Neural cell (in vitro differentiated cells): Measurements from ENCODE around the gene TAF11L2. TPM values are rescaled to one million over a fixed set of nuclear protein-coding genes. Genes with fewer than 3 reads are reported as not detected.
"Not testable (repeated sequence)": the region's sequence is repeated elsewhere in the genome, so short reads cannot be mapped to it uniquely, and the experiment has no call there.

Experiments used
- H2AFZ ChIP-seq: fragments of 200-600, 300-800 bp; sonication (generic), shearing (Covaris generic); 2 replicates; pipeline ENCODE4 v1.6.0; 2014; ENCODE audit warnings: low read depth, mild to moderate bottlenecking, antibody characterized with exemption, low read length, moderate library complexity
- H3F3A ChIP-seq: fragments of 200-600 bp; shearing (Covaris generic); 2 replicates; pipeline ENCODE4 v1.6.1; 2016; ENCODE audit warnings: mild to moderate bottlenecking, moderate library complexity, mixed read lengths, antibody characterized with exemption, low read length; ENCODE audit not compliant: insufficient read depth, poor library complexity, severe bottlenecking
- H3K27ac ChIP-seq: fragments of 200-600, 300-800 bp; sonication (generic), shearing (Covaris generic); 2 replicates; pipeline ENCODE4 v1.5.1; 2014; ENCODE audit warnings: mild to moderate bottlenecking, low read length, moderate library complexity
- H3K27me3 ChIP-seq: fragments of 300-800, 200-600 bp; sonication (generic), shearing (Covaris generic); 2 replicates; pipeline ENCODE4 v1.6.0; 2014; ENCODE audit warnings: mild to moderate bottlenecking, low read depth, low read length, moderate library complexity; ENCODE audit not compliant: insufficient read depth
- H3K36me3 ChIP-seq: fragments of 300-800, 200-600 bp; sonication (generic), shearing (Covaris generic); 2 replicates; pipeline ENCODE4 v1.5.1; 2014; ENCODE audit warnings: mild to moderate bottlenecking, antibody characterized with exemption, low read length, moderate library complexity; ENCODE audit not compliant: insufficient read depth
- H3K4me2 ChIP-seq: fragments of 300-800, 200-600 bp; sonication (generic), shearing (Covaris generic); 2 replicates; pipeline ENCODE4 v1.6.0; 2014; ENCODE audit warnings: mild to moderate bottlenecking, low read length
- H3K4me3 ChIP-seq: fragments of 300-800, 200-600 bp; sonication (generic), shearing (Covaris generic); 2 replicates; pipeline ENCODE4 v1.5.1; 2014; ENCODE audit warnings: mild to moderate bottlenecking, low read length, moderate library complexity
- H3K79me2 ChIP-seq: fragments of 200-600 bp; shearing (Covaris generic); replicated peaks from 2 replicates; pipeline ENCODE4 v1.6.0; 2014; ENCODE audit warnings: mild to moderate bottlenecking, low read length, moderate library complexity; ENCODE audit not compliant: insufficient read depth
- H3K9ac ChIP-seq: fragments of 300-800, 200-600 bp; sonication (generic), shearing (Covaris generic); 2 replicates; pipeline ENCODE4 v1.6.1; 2016; ENCODE audit warnings: mild to moderate bottlenecking, low read length, mixed read lengths
- H3K9me2 ChIP-seq: fragments of 200-600 bp; shearing (Covaris generic); 2 replicates; pipeline ENCODE4 v1.6.1; 2016; ENCODE audit warnings: mild to moderate bottlenecking, low read length, mixed read lengths; ENCODE audit not compliant: insufficient read depth
- H3K9me3 ChIP-seq: fragments of 200-600, 300-800 bp; sonication (generic), shearing (Covaris generic); 2 replicates; pipeline ENCODE4 v1.6.1; 2016; ENCODE audit warnings: mild to moderate bottlenecking, mixed run types, low read length, moderate library complexity, mixed read lengths
- H4K20me1 ChIP-seq: fragments of 200-600 bp; shearing (Covaris generic); 2 replicates; pipeline ENCODE4 v1.6.1; 2016; ENCODE audit warnings: mild to moderate bottlenecking, mixed run types; ENCODE audit not compliant: insufficient read depth
- polyA plus RNA-seq: library from polyadenylated mRNA; depleted of rRNA; stranded (reverse); fragments of >200 nt; gene quantifications from 2 replicates; pipeline ENCODE4 v1.2.3, GENCODE V29; 2014
- small RNA-seq, 3 experiments: library from RNA; depleted of rRNA; stranded (forward); fragments of <200 nt; gene quantifications; one replicate each; pipeline ENCODE3, GENCODE V24; 2012

The TAF11L2 gene
- polyA plus RNA-seq, 1 donor from 2014 or later: not detected

- H3F3A ChIP-seq, H2AFZ ChIP-seq, H3K9me3 ChIP-seq, H3K4me3 ChIP-seq, H3K27ac ChIP-seq, H3K79me2 ChIP-seq, H3K4me2 ChIP-seq, H3K9me2 ChIP-seq, H4K20me1 ChIP-seq, H3K9ac ChIP-seq, H3K27me3 ChIP-seq, H3K36me3 ChIP-seq: not testable (repeated sequence)
These were observed 28.5 kb downstream of the TAF11L2 start for GRCh38 chr5:17526504-17526903.

- H3K36me3 ChIP-seq, H3F3A ChIP-seq: not testable (repeated sequence)
These were observed 30.3 kb downstream of the TAF11L2 start, which contains the start of gene TAF11L6 for GRCh38 chr5:17528369-17528768. TAF11L6 (plus strand) TSS chr5:17528669.

More at GRCh38 chr5:17528369-17528768, 30.3 kb downstream of the TAF11L2 start, which contains the start of gene TAF11L6:
- H3K4me3 ChIP-seq, H3K27ac ChIP-seq, H3K9me3 ChIP-seq, H3K4me2 ChIP-seq, H3K9me2 ChIP-seq, H3K79me2 ChIP-seq, H3K27me3 ChIP-seq, H4K20me1 ChIP-seq, H3K9ac ChIP-seq, H2AFZ ChIP-seq: not testable (repeated sequence)

Small RNA genes lying within 50 kb of the gene (small RNA-seq; reads per million reads assigned to genes)
- gene AC106774.3: 0 reads per million in 3 experiments

Other genes with a start within 250 kb of the TAF11L2 start
- not detected in 2 replicates for gene TAF11L3, start 20.1 kb downstream of the TAF11L2 start, polyA plus RNA-seq
- gene TAF11L4, start 23.6 kb downstream of the TAF11L2 start, polyA plus RNA-seq: not detected in 2 replicates
- not detected in 2 replicates for gene TAF11L5, start 27.0 kb downstream of the TAF11L2 start, polyA plus RNA-seq
- not detected in 2 replicates for gene TAF11L6, start 30.4 kb downstream of the TAF11L2 start, polyA plus RNA-seq
- gene TAF11L7, start 87.5 kb downstream of the TAF11L2 start, polyA plus RNA-seq: not detected in 2 replicates
- gene TAF11L8, start 92.7 kb downstream of the TAF11L2 start, polyA plus RNA-seq: not detected in 2 replicates
- not detected in 2 replicates for gene TAF11L9, start 96.2 kb downstream of the TAF11L2 start, polyA plus RNA-seq
- not detected in 2 replicates for gene TAF11L10, start 99.6 kb downstream of the TAF11L2 start, polyA plus RNA-seq
- not detected in 2 replicates for gene TAF11L11, start 106.0 kb downstream of the TAF11L2 start, polyA plus RNA-seq
- not detected in 2 replicates for gene TAF11L12, start 112.2 kb downstream of the TAF11L2 start, polyA plus RNA-seq
- gene TAF11L13, start 133.9 kb downstream of the TAF11L2 start, polyA plus RNA-seq: not detected in 2 replicates
- gene TAF11L14, start 136.2 kb downstream of the TAF11L2 start, polyA plus RNA-seq: not detected in 2 replicates